Measurements from ENCODE around the gene SCUBE1. TPM values are rescaled to one million over a fixed set of nuclear protein-coding genes. Genes with fewer than 3 reads are reported as not detected.

Gene SCUBE1
- total and polyA plus RNA-seq, 10 of the 15 experiments (the other 5 are each of a cell fraction or from before 2014, with no cell fraction given): not detected

- no peak overlapping the region for H3K4me3 ChIP-seq
- ATAC-seq (no peak), FAIRE-seq (no peak), DNase-seq (ENCODE audit: low read depth, low spot score) (no peak)
- no peak overlapping the region for H3K27ac ChIP-seq (ENCODE audit: control insufficient read depth, insufficient read depth)
- H3K79me2 ChIP-seq (ENCODE audit: control insufficient read depth, insufficient read depth, low read length): no peaks in the 10 kb centered on the region
- H2AFZ ChIP-seq (ENCODE audit: control insufficient read depth, low read depth, low read length): no peak overlapping the region
- H3K9me3 ChIP-seq (replicated peaks; ENCODE audit: control insufficient read depth, insufficient read depth, low read length): no peaks in the 10 kb centered on the region
- TF ChIP-seq GABPA (IDR thresholded peaks at IDR 0.05; ENCODE audit: low read depth): no peak
- TF ChIP-seq SIN3A (IDR thresholded peaks at IDR 0.05; ENCODE audit: low read depth, low read length): no peak
- TF ChIP-seq TCF3 (IDR thresholded peaks at IDR 0.05; ENCODE audit: borderline replicate concordance, insufficient read depth, low read depth, low read length): no peak
- TF ChIP-seq, protein P1, sequence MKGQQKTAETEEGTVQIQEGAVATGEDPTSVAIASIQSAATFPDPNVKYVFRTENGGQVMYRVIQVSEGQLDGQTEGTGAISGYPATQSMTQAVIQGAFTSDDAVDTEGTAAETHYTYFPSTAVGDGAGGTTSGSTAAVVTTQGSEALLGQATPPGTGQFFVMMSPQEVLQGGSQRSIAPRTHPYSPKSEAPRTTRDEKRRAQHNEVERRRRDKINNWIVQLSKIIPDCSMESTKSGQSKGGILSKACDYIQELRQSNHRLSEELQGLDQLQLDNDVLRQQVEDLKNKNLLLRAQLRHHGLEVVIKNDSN (IDR thresholded peaks at IDR 0.05; ENCODE audit: borderline replicate concordance, extremely low read length, insufficient read depth, low read depth, low read length): no peak
- TF ChIP-seq KAT2A (conservative IDR thresholded peaks at IDR 0.05; ENCODE audit: control insufficient read depth, low read depth, low read length): no peak
- TF ChIP-seq EGR1 (IDR thresholded peaks at IDR 0.05; ENCODE audit: borderline replicate concordance in 1 of 2, low read depth in 2 of 2, low read length in 2 of 2): no peak
- no peak for TF ChIP-seq BHLHE40 (IDR thresholded peaks at IDR 0.05; ENCODE audit: borderline replicate concordance in 1 of 2, low read depth in 2 of 2, low read length in 1 of 2)
- intact Hi-C loops (cut with micrococcal nuclease; ENCODE audit: unreplicated experiment) (no loop called here), in situ Hi-C loops (cut with MboI) (no loop called here)
- H3K36me3 ChIP-seq (ENCODE audit: control insufficient read depth in 2 of 2, insufficient read depth in 2 of 2, low read length in 1 of 2): no peaks in the 10 kb centered on the region
- peaks cover 4 to 8% of the 10 kb centered on the region in 2 experiments; a peak in 3 of 4 replicates for H3K27me3 ChIP-seq (replicated peaks in 1 of 2; ENCODE audit: control insufficient read depth in 2 of 2, insufficient read depth in 2 of 2, low read length in 1 of 2)
- no peak overlapping the region for H3K9ac ChIP-seq (ENCODE audit: control insufficient read depth, insufficient read depth, low read length)
- no TSS peak for BruUV-seq (replicated peaks)
- CTCF ChIA-PET: no interaction called here
- 11% methylated on average over 7 of the region's 7 CpGs for WGBS (ENCODE audit: insufficient coverage, insufficient replicate concordance, low lambda C conversion rate, missing lambda C conversion rate)
- no peaks in the 10 kb centered on the region for H4K20me1 ChIP-seq (ENCODE audit: control insufficient read depth, insufficient read depth)
- H3K4me2 ChIP-seq (ENCODE audit: control insufficient read depth, insufficient read depth): no peak overlapping the region
- SMC1A ChIA-PET (ENCODE audit: uncharacterized antibody, unreplicated experiment): no interaction called here
- POLR2A ChIA-PET: no interaction called here
- RAD21 ChIA-PET (ENCODE audit: unreplicated experiment): no interaction called here
- peaks cover 7% of the 10 kb centered on the region for H3K4me1 ChIP-seq (ENCODE audit: control insufficient read depth, insufficient read depth, low read length)
These were observed 1.6 kb downstream of the SCUBE1 start for GRCh38 chr22:43341565-43341964.

All from GM12878 (cell line).